Neural crest cell (in vitro differentiated cells): Measurements from ENCODE around the gene PCNX1. TPM values are rescaled to one million over a fixed set of nuclear protein-coding genes. Genes with fewer than 3 reads are reported as not detected.

Source experiments
- DNase-seq: peaks from one replicate; pipeline ENCODE4 v3.0.0; 2021; ENCODE audit warnings: low read depth, mixed read lengths, low spot score
- H3K27ac Mint-ChIP-seq: one replicate; pipeline ENCODE4 v1.8.0; 2021; ENCODE audit warnings: mild to moderate bottlenecking, mixed read lengths; ENCODE audit not compliant: unreplicated experiment
- H3K27me3 Mint-ChIP-seq: 2 replicates; pipeline ENCODE4 v1.8.0; 2021; ENCODE audit warnings: low read depth, mild to moderate bottlenecking, mixed read lengths
- H3K36me3 Mint-ChIP-seq: 2 replicates; pipeline ENCODE4 v1.8.0; 2021; ENCODE audit warnings: low read depth, mild to moderate bottlenecking, mixed read lengths
- H3K4me1 Mint-ChIP-seq: 2 replicates; pipeline ENCODE4 v1.8.0; 2021; ENCODE audit warnings: mixed read lengths
- H3K4me3 Mint-ChIP-seq: one replicate; pipeline ENCODE4 v1.8.0; 2021; ENCODE audit warnings: mild to moderate bottlenecking, mixed read lengths
- H3K9me3 Mint-ChIP-seq: 2 replicates; pipeline ENCODE4 v1.8.0; 2021; ENCODE audit warnings: mixed read lengths
- CTCF ChIP-seq: fragments of 200-600 bp; sonication (generic); conservative IDR thresholded peaks from 2 replicates; pipeline ENCODE4 v1.5.0; 2021; ENCODE audit warnings: antibody characterized with exemption, mild to moderate bottlenecking
- total RNA-seq: library from RNA; stranded (reverse); gene quantifications from 2 replicates; pipeline ENCODE4 v1.2.1, GENCODE V29; 2021

Gene PCNX1
- total RNA-seq, 1 donor from 2014 or later: 50.3 TPM

- Mint-ChIP-seq H3K27ac (peak overlapping the region; percentile 68), H3K4me1 (no peaks in the 10 kb centered on the region), H3K9me3 (peaks cover 5% of the 10 kb centered on the region), H3K4me3 (no peak overlapping the region), H3K27me3 (no peaks in the 10 kb centered on the region), H3K36me3 (no peaks in the 10 kb centered on the region)
- DNase-seq: no peak
- no peak for TF ChIP-seq CTCF
Measured at GRCh38 chr14:71137536-71138447, 230.5 kb downstream of the PCNX1 start.

- Mint-ChIP-seq H3K9me3 (peaks cover 5% of the 10 kb centered on the region), H3K27ac (no peak overlapping the region), H3K27me3 (no peaks in the 10 kb centered on the region), H3K4me1 (peaks cover 4% of the 10 kb centered on the region), H3K4me3 (no peak overlapping the region), H3K36me3 (no peaks in the 10 kb centered on the region)
- DNase-seq: peak; percentile 60
- peak; percentile 96 for TF ChIP-seq CTCF
Measured at GRCh38 chr14:71138448-71139293, 231.4 kb downstream of the PCNX1 start.

- no peak for DNase-seq
- Mint-ChIP-seq H3K4me3 (no peak overlapping the region), H3K27me3 (no peaks in the 10 kb centered on the region), H3K27ac (no peak overlapping the region), H3K4me1 (peaks cover 5% of the 10 kb centered on the region), H3K36me3 (no peaks in the 10 kb centered on the region), H3K9me3 (peaks cover 5% of the 10 kb centered on the region)
- no peak for TF ChIP-seq CTCF
Measured at GRCh38 chr14:71139294-71139946, 232.2 kb downstream of the PCNX1 start.

- TF ChIP-seq CTCF: no peak
- Mint-ChIP-seq H3K36me3 (no peaks in the 10 kb centered on the region), H3K4me1 (peaks cover 5% of the 10 kb centered on the region), H3K9me3 (peaks cover 5% of the 10 kb centered on the region), H3K27ac (no peak overlapping the region), H3K27me3 (no peaks in the 10 kb centered on the region), H3K4me3 (no peak overlapping the region)
- no peak for DNase-seq
Measured at GRCh38 chr14:71140157-71140556, 232.9 kb downstream of the PCNX1 start.

- H3K9me3 Mint-ChIP-seq: peaks cover 2% of the 10 kb centered on the region
- peaks cover 5% of the 10 kb centered on the region for H3K4me1 Mint-ChIP-seq
- DNase-seq: no peak
- H3K27me3 Mint-ChIP-seq: no peaks in the 10 kb centered on the region
- no peak for TF ChIP-seq CTCF
- H3K4me3 Mint-ChIP-seq: no peak overlapping the region
- no peak overlapping the region for H3K27ac Mint-ChIP-seq
- no peaks in the 10 kb centered on the region for H3K36me3 Mint-ChIP-seq
Measured at GRCh38 chr14:71141701-71142374, 234.6 kb downstream of the PCNX1 start.
